Effector CD4-positive, alpha-beta T cell (primary cell): ENCODE data around the gene RNF217.
"Not testable (repeated sequence)": the region's sequence is repeated elsewhere in the genome, so short reads cannot be mapped to it uniquely, and the experiment has no call there.

ENCODE experiments used
- DNase-seq: peaks from one replicate; pipeline ENCODE4 v3.0.0-alpha.2; 2020

The RNF217 gene

DNA sequence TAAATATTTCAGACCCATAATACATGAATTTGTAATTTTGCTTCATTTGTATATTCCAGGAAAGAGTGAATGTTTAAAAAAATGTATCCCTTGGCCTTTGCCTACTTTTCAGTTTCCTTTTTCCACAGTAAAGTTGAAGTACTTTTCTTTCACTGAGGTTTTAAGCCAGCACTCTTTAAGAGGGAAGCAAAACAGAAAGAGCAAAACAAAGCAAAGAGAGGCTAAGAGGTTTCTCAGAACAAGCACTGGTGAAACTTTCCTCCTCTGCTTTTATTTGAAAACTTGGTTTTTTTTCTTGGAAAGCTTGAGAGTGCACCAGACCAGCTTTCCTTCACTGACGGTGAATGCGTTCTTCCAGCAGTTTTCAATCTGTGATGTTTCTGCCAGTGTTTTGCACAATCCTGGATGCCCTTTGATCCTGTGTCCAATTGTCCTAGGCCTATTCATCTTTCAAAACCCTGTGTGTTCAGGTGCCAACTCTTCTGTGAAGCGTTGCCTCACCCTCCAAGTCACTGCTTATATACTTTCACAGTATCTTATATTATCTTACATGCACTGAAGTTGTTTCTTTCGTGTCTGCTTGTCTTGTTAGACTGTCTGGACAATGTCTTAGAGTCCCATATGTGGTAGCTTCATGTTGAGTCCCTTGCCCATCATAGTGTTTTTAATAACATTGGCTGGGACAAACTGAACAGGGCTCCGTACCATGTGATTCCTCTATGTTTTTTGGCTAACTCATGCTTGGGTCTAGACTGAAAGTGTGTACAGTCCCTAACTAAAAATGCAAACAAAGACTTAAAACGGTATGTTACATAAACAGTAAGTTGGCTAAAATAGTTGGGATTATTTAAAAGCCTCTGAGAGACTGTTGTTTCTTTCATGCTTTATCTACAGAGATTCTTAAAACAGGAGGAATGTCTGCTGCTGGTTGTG, 1.9 kb downstream of the RNF217 start:
- no peak for DNase-seq

DNA sequence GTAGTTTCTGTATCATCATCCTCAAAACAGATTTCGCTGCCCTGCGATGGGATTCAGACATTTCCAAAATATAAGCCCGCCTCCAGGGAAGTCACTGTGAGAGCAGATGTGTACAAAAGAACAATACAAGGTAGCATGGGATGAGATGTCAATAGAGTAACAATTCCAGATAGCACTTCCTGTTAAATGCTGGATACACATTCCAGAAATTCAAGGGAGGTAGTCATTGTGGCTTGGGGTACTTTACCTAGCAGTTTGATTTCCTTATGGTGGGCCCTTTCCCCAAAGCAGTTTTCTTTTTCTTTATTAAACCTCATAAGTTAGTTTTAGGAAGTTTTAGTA, 2.5 kb downstream of the RNF217 start:
- no peak for DNase-seq

DNA sequence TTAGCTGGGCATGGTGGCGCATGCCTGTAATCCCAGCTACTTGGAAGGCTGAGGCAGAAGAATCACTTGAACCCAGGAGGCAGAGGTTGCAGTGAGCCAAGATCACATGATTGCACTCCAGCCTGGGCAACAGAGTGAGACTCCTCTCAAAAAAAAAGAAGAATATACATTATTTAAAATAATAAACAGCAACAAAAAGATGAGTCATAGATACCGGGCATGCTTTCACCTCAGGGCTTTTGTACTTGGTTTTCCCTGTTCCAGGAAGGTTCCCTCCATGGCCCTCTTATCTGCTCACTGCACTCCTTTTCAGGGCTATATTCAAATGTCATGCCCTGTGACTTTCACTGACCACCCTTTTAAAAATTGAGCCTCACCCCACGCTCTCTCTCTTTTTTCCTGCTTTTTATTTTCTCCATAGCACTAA, 3.2 kb downstream of the RNF217 start:
- not testable (repeated sequence) for DNase-seq

DNA sequence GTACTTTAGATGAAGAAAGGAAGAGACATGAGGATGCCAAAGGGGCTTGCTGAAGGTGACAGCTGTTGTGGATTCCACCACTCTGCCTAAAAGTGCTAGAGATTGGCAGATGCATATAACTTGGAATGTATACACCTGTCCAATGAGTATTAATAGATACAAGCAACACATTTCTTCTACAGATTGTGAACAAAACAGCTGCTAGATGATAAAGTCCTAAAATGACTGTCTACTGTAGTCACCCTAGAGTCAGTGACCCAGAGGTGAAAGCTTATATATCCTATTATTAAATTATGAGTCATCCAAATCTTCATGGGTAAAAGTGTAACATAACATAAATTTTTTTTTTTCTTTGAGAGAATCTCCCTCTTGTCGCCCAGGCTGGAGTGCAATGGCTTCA, 5.2 kb downstream of the RNF217 start:
- no peak for DNase-seq

DNA sequence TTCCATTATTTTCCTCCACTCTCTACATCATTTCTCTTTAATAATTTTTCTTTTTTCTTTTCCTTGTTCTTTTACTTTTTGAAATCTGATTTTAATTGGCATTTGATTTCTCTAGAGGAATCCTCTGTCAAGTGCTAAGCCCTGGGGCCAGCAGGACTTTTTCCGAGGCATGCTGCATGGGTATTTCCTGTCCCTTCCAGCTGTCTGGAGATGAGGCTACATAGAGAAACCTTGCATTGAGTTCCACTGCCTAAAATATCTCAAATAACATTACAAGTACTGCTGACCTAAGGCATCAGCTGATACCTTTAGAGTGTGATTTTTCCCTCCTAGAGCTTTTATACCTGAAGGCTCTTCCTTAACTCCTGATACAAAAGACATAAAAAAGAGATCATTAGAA, 6.2 kb downstream of the RNF217 start:
- no peak for DNase-seq

DNA sequence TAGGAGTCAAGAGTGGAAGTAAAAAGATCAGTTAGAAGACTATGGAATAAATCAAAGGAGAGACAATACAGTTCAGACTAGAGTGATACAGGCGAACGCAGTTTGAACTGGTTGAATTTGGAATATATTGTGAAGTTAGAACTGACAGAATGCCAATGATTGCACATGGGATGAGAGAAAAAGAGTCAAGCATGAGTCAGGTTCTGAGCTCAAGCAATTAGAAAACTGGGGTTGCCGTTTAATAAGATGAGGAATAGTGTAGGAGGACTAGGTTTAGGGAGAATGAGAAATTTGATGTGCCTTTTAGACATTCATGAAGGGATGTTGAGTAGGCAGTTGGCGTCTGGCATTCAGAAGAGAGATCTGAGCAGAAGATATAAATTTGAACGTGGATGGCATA, 8.0 kb downstream of the RNF217 start:
- DNase-seq, result no peak

DNA sequence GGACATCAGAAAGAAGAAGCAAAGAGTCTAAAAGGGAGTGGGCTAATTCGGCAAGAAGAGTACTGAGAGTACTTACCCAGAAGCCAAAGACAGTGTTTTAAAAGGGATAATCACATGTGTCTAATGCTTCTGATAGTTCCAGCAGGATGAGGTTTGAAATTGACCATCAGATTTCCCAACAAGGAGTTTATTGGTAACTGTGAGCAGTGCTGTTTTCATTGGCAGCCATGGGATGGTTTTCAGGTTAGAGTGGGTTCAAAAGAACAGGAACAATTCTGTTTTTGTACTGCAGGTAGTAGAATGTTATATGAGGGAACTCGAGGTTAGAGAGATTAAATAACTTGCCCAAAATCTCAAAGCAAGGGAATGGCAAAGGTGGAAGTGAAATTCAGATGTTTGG, 8.5 kb downstream of the RNF217 start:
- no peak for DNase-seq

DNA sequence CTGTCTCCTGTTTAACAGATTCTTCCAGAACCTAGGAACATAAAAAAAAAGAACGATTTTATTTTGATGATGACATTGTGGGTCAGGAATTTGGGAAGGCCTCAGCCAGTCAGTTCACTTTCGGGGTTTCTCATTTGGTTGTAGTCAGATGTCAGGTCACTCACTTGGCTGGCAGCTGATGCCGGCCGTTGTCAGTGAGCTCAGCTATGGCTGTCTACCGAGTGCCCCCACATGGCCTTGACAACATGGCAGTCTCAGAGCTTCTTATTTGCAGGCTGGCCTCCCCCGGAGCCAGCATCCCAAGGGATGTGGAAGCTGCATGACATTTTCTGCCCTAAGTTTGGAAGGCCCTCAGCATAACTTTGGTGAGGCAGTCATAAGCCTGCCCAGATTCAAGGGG, 11.5 kb downstream of the RNF217 start:
- no peak for DNase-seq

DNA sequence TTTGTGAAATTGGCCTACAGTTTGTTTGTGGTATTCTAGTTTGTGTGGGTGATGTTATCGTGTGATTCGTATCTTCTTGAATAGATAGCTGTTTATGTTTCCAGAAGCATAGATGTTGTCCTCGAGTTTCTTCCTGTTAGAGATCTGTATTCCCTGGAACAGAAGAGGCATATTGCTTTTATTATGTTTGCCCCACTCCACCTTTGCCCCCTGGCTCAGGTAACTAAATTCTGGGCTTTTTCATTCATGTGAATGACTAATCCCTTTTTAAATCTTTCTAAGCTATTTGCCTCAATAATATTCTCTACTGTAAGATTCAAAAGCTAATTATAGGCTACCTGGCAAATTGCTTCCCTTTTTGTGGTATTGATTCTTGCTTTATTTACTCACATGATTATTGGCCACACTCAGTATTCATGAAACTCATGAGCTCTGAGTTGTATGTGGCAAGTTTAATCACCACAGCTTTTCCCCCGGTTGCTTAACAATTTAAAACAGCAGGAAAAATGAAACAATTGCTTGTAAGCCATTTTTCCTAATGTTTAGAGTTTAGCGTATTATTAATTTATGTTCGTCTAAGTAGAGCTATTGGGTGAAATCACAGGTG, 12.6 kb downstream of the RNF217 start:
- DNase-seq, result no peak

DNA sequence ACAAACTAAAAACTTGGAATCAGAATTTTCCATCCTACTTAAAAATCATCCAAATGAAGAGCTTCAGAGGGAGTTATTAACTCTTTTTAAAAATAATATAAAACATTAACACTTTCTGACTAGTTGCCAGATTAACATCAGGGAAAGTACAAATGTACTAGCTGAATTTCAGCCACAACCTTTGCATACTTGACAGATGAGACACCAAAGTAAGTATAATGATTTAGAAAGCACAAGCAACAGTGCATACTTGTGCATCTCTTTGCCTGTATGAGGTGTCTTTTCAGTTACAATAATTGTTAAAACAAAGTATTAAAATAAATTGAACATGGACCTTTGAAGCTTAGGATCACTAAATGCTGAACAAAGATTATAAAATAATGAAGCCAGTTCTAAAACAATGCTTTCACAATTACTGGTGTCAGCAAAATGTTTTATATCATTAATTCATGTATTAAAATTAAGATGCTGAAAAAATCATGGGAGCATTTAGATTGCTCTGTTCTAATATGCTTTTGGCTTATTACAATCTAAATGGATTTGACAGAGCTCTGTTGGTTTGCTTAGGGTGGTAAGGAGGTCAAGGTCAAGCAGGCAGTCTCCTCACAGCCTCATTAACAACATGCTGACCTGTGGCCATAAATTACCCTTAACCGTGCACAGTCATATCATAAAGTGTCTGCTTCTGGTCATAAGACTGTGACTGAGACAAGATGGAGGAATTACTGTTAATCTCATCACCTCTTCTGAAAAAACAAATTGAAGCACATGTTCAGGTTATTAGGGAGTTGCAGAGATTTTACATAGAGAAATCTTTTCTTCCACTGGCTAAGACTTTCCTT, 15.1 kb downstream of the RNF217 start:
- DNase-seq, result no peak

DNA sequence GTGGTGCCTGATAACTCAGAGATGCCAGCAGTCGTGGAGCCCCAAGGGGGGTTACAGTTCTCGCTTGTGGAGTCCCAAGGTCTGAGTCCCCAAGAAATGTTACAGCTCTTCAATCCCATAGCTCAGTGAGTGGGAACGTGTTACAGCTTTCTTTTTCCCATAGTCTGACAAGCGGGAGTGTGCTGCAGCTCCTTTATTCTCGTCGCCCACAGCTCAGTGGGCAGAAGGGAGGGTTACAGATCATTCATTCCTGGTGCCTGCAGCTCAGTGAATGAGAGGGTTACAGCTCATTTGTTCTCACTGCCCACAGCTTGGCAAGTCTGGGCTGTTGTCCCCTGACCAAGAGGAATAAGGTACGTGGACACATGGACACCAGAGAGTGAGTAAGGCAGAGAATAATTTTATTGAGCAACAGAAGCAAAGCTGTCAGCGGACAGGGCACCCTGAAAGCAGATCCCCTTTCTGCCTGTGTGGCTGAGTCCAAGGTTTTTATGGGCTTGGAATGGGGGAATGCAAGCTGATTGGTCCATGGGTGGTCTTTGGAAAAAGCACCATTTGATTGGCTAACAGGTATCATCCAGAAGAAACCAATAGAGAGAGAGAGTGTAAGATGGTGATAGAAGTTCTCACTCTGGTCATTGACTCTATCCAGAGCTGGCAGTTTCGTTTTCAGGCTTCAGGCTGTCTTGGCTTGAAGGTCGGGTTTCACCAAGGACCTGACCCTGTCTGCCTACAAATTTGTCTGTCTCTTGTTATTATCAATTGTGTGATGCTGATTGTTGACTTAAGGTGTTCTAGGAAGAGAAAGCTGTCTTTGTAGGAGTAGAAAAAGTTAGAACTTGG, 16.4 kb downstream of the RNF217 start:
- no peak for DNase-seq

DNA sequence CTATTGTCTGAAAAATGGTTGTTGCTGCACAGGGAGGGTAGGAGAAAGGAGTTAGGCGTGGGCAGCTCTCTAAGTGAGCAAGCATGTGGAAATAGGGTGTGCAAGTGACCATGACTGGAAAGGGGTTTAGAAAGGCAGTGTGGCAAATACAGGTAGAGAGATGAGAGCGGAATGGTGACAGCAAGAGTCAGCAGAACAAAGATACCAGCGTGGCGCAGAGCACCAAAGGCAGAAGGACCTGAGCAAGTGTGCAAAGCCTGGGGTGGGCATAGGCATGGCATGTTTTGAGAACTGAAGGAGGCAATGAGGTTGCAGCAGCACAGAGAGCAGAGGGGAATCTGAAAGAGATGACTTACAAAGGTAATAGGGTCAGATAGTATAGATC, 17.0 kb downstream of the RNF217 start:
- no peak for DNase-seq

DNA sequence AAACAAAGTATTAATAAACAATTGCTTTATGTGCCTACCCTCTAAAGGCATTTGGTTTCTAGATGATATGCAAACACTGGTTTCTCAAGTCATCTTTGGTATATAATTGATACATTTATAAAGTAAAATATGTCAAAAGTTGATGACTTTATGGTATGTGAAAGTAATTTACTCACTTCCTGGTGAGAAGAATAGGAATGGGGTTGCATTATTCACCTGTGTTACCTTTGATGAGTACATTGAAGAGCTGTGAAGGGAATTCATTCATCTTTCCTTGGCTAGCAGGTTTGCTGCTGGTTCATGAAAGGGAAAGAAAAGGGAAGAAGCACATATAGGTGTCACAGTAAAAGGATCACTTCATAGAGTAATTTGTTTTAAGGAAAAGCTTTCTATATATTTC, 20.4 kb downstream of the RNF217 start:
- DNase-seq, result no peak

DNA sequence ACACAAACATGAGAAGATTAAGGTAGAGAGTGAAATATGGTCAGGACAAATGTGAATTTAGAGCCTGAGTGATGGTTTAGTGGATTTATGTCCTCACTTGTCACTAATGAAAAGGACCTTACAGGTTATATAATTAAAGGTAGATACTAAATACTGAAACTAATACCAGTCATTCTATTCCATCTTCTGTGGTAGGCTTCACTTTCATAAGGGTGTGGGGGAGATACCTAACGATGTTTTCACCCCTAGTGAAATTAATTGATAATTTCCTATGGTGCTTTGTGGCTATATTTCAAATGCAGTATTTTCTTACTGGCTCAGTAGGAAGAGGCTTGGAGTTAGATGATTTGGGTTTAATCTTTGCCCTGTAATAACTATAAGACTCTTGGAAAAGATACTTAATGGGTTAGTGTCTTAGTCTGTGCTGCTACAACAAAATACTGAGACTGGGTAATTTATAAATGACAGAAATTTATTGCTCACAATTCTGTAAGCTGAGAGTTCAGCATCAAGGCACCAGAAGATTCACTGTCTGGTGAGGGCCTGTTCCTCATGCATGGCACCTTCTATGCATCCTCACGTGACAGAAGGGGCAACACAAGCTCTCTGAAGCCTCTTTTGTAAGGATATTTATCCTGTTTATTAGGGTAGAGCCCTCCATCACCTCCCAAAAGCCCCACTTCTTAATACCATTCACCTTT, 21.3 kb downstream of the RNF217 start:
- DNase-seq, result no peak

DNA sequence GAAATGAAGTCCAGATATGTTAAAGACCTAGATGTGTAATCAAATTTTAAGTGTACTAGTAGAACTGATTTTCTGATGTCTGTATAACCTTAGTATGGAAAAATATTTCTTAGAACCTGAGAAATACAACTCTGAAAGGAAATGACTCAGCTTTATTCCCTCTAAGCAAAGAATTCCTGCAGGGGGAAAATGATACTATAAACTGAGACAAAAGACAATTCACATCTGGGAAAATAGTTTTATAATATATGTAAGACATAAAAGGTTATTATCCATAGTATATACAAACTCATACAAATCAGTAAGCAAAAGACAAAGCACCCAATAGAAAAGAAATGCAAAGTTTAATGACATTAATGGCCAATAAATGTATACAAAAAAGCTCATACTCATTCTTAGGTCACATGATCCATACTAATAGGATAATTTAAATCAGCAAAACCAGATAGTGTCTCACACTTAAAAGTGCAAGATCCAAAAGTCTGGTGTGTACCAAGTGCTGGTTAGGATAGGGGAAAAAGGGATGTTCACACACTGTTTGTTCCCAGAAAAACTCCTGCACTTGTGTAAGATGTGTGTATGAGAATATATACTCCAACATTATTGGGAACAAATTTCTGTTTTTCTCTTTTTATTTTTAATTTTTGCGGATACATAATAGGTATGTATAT, 22.6 kb downstream of the RNF217 start:
- no peak for DNase-seq

DNA sequence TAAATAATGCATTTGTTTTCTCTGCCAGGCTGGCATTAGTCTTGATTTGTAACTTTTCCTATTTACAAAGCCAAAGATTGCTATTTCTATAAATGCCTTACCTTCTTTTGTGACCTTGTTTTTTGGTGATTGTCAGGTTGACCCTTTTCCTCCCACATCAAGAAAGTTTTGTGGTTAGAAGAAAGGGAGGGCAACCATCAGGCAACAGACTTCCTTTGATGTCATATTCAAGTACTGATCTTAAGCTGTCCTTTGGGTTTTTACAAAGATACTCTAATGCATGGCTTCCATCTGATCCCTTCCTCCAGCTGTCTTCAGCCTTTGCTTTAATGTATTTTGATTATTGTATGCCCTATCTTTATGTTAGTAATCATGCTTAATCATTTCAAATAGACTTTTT, 23.9 kb downstream of the RNF217 start:
- DNase-seq, result no peak

DNA sequence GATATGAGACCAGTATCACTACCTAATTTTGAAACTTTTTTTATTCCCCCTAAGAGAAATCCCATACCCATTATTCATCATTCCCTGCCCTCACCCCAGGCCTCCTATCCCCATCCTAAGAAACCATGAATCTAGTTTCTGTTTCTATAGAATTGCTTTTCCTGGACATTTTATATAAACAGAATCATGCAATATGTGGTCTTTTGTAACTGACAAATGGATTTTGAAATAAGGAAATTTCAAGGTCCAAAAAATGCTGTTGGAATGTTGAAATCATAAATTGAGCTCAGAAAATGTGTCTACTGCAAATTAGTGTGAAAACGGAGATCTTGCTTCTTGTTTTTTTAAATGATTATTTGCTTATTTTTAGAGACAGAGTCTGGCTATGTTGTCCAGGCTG, 25.1 kb downstream of the RNF217 start:
- no peak for DNase-seq

DNA sequence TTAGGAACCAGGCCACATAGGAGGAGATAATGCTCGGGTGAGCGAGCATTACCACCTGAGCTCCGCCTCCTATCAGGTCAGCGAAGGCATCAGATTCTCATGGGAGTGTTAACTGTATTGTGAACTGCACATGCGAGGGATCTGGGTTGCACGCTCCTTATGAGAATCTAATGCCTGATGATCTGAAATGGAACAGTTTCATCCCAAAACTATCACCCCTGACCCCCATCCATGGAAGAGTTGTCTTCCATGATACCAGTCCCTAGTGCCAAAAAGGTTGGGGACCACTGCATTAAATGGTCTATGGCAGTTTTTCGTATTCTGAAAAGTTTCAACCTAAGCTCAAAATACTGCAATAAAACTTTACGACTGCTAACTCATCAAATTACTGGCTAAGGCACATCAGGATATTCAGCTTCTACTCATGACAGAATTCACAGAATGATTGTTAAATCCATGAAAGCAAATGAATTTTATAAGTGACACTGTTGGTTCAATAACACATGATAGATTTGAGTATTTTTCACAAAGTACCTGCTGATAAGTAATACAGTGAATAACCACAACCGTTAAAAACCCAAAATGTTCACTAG, 25.9 kb downstream of the RNF217 start:
- DNase-seq, result no peak

DNA sequence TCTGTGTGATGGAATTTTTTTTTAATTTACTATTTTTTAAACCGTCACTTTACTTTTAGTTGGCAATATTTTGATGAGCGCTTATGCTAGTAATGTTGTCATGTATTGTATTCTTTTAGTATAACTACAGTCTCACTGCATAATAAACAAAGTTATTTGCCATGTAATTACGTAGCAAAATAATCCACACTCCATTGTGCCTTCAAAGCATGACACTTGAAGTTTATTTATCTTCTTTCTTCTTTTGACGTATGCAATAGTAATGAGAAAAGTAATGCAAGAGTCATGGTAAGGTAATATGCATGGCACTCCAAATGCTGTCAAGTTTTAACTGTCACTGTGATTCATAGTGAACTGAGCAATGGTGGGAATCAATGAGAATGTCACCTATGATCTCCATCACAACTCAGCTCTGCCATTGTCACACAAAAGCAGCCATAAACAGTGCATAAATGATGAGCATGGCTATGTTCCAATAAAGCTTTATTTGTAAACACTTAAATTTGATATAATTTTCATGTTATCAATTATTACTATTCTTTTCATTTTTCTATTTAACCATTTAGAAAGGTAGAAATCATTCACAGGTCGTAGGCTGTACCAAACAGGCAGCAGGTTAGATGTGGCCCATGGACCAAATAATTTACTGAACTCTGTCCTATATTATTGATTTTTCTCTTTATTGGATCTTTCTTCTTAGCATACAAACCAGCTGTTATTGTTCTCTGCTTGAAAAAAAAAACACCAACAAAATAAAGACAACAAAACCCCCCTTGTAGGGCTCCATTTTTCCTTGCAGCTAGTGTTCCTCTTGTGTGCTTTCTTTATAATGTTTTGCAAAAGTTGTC, 27.1 kb downstream of the RNF217 start:
- no peak for DNase-seq

DNA sequence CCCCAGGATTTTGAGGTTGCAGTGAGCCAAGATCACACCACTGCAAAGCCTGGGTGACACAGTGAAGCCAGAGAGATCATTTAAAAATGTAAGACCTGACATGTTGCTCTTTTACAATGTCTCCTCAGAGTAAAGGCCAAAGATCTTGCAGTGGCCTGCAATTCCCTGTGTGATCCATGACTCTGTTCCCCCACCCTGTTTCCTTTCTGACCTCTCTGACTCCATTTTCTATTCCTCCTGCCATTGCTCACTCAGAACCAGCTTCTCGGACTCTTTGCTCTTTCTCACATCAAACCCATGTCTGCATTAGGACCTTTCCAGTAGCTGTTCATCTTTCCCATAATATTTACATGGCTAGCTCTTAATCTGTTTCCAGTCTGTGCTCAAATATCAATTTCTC, 28.8 kb downstream of the RNF217 start:
- no peak for DNase-seq
